Panc1 (cell line): ENCODE results near the gene ST3GAL2. TPM values are rescaled to one million over a fixed set of nuclear protein-coding genes. Genes with fewer than 3 reads are reported as not detected.
"Not testable (repeated sequence)": the region's sequence is repeated elsewhere in the genome, so short reads cannot be mapped to it uniquely, and the experiment has no call there.

Source experiments
- ATAC-seq: fragments of 200-7000 bp; cut with Tn5 transposase; 2 replicates; pipeline ENCODE4 v1.9.1; 2020; ENCODE audit warnings: mild to moderate bottlenecking, moderate library complexity
- BruUV-seq: library from RNA; stranded (reverse); fragments of 400-500 nt; replicated peaks from 2 replicates; lab custom pipeline; 2021; lab: Mats Ljungman, UMichigan
- CTCF ChIA-PET: fragments of 300-600 bp; sonication (Branson Sonifier 250); formaldehyde crosslinking; loops from one replicate; lab custom pipeline; 2022; ENCODE audit warnings: antibody characterized with exemption; lab: Charles Lee
- POLR2A ChIA-PET: fragments of 300-600 bp; sonication (Branson Sonifier 250); formaldehyde crosslinking; loops from one replicate; lab custom pipeline; 2022; ENCODE audit warnings: antibody characterized with exemption; lab: Charles Lee
- DNase-seq: peaks from one replicate; pipeline ENCODE4 v3.0.0-alpha.2; 2010; ENCODE audit warnings: low read depth, low spot score
- H3K27ac ChIP-seq: 2 replicates; pipeline ENCODE4 v1.5.1; 2011; ENCODE audit warnings: mild to moderate bottlenecking, low read length, inconsistent platforms
- H3K27me3 ChIP-seq: fragments of 200-500 bp; sonication (Bioruptor generic); 2 replicates; pipeline ENCODE4 v1.6.0; 2014; ENCODE audit warnings: low read length, inconsistent platforms; ENCODE audit not compliant: control insufficient read depth, insufficient read depth
- H3K36me3 ChIP-seq: fragments of 200-500 bp; sonication (Bioruptor generic); 2 replicates; pipeline ENCODE4 v1.5.1; 2014; ENCODE audit warnings: inconsistent platforms, mild to moderate bottlenecking, low read length, moderate library complexity; ENCODE audit not compliant: control insufficient read depth, insufficient read depth
- H3K4me1 ChIP-seq: 2 replicates; pipeline ENCODE4 v1.5.1; 2011; ENCODE audit warnings: inconsistent platforms, mild to moderate bottlenecking, low read length, moderate library complexity; ENCODE audit not compliant: control insufficient read depth, insufficient read depth
- H3K4me3 ChIP-seq, 2 experiments: 2 replicates each; pipeline ENCODE4 v1.5.1; 2011 to 2012; ENCODE audit warnings: low read depth in 2 of 2, low read length in 2 of 2, mild to moderate bottlenecking in 2 of 2, inconsistent platforms in 1 of 2, moderate library complexity in 1 of 2
- H3K9me3 ChIP-seq: fragments of 200-500 bp; sonication (Bioruptor generic); 2 replicates; pipeline ENCODE4 v1.5.1; 2014; ENCODE audit warnings: low read depth, mild to moderate bottlenecking, inconsistent platforms, low read length, moderate library complexity; ENCODE audit not compliant: control insufficient read depth, insufficient read depth
- CTCF ChIP-seq: fragments of 450-650 bp; IDR thresholded peaks from 2 replicates; pipeline ENCODE4 v1.5.1; 2017; ENCODE audit warnings: mild to moderate bottlenecking
- POLR2AphosphoS5 ChIP-seq: IDR thresholded peaks from 2 replicates; pipeline ENCODE4 v1.6.1; 2012; ENCODE audit warnings: mild to moderate bottlenecking, low read depth, low read length, moderate library complexity
- REST ChIP-seq, 2 experiments: IDR thresholded peaks; 2 replicates each; pipeline ENCODE4 v1.6.1; 2011 to 2012; ENCODE audit warnings: low read depth in 2 of 2, control low read depth in 1 of 2, low read length in 1 of 2, mild to moderate bottlenecking in 1 of 2, moderate library complexity in 1 of 2; ENCODE audit not compliant: insufficient read depth in 1 of 2
- SIN3A ChIP-seq: IDR thresholded peaks from 2 replicates; pipeline ENCODE4 v1.6.1; 2012; ENCODE audit warnings: low read depth, mild to moderate bottlenecking, low read length, moderate library complexity, borderline replicate concordance; ENCODE audit not compliant: insufficient read depth
- TCF7L2 ChIP-seq: IDR thresholded peaks from 2 replicates; pipeline ENCODE4 v1.6.1; 2011; ENCODE audit warnings: mild to moderate bottlenecking, low read depth, low read length, inconsistent platforms
- in situ Hi-C: cut with HindIII; loops from 2 replicates; pipeline ENCODE4 v1.10.0; 2016; ENCODE audit warnings: low sequenced_read_pairs, low pct_unique_long_range_greater_than_20kb
- intact Hi-C: fragments of 100-400 bp; cut with micrococcal nuclease; formaldehyde crosslinking; loops from one replicate; pipeline ENCODE4 v1.10.0; 2022; ENCODE audit not compliant: unreplicated experiment
- total RNA-seq: library from RNA; stranded (reverse); gene quantifications from one replicate; pipeline ENCODE4 v1.2.1, GENCODE V29; 2021; ENCODE audit not compliant: unreplicated experiment

The ST3GAL2 gene
- total RNA-seq, 1 experiment from 2014 or later = 84.2 TPM

- ATAC-seq (peak; percentile 50; the same call in 1 of the 2 replicates), DNase-seq (peak; percentile 46)
- Histone ChIP-seq H3K27me3 (no peaks in the 10 kb centered on the region), H3K4me3 (peak overlapping the region; percentile 78 to 84), H3K36me3 (peaks cover 4% of the 10 kb centered on the region; the same call in 1 of the 2 replicates), H3K9me3 (no peaks in the 10 kb centered on the region), H3K27ac (peak overlapping the region; percentile 96), H3K4me1 (peaks cover 5% of the 10 kb centered on the region)
- POLR2A ChIA-PET = interaction anchor here (0.6 to 0.7 kb wide), 4 partner anchors 12 to 560 kb away, joined by 4 to 11 read pairs (median 7); partner anchors contain the start of gene AARS1
- no TSS peak for BruUV-seq
- TF ChIP-seq REST (IDR thresholded peaks at IDR 0.05; ENCODE audit: insufficient read depth in 1 of 2, low read depth in 2 of 2, low read length in 1 of 2) = no peak
- TF ChIP-seq POLR2AphosphoS5 = no peak
- TF ChIP-seq SIN3A = no peak
- TF ChIP-seq TCF7L2 = no peak
- TF ChIP-seq CTCF = no peak
- intact Hi-C loops = loop anchor here (10.0 kb wide), 1 partner anchor 59 kb away; no protein-coding TSS in a partner anchor
- CTCF ChIA-PET = no interaction called here
- in situ Hi-C loops = no loop called here
These were observed 15.0 kb upstream of the ST3GAL2 start for GRCh38 chr16:70453892-70454221.

GRCh38 chr16:70453117-70453891 lies 14.4 kb upstream of the ST3GAL2 start:
- ATAC-seq (no peak), DNase-seq (no peak)
- Histone ChIP-seq H3K9me3 (no peaks in the 10 kb centered on the region), H3K27me3 (no peaks in the 10 kb centered on the region), H3K4me1 (peaks cover 5% of the 10 kb centered on the region), H3K36me3 (peaks cover 4% of the 10 kb centered on the region; the same call in 1 of the 2 replicates), H3K4me3 (peak overlapping the region; percentile 78 to 84), H3K27ac (peak overlapping the region; percentile 96)
- in situ Hi-C loops = no loop called here
- ChIA-PET POLR2A (interaction anchor here (0.6 to 0.7 kb wide), 5 partner anchors 11 to 1764 kb away, joined by 5 to 11 read pairs (median 7); no protein-coding TSS in a partner anchor), CTCF (no interaction called here)
- BruUV-seq = no TSS peak
- intact Hi-C loops = loop anchor here (10.0 kb wide), 1 partner anchor 59 kb away; no protein-coding TSS in a partner anchor
- TF ChIP-seq POLR2AphosphoS5 (no peak), CTCF (no peak), TCF7L2 (no peak), REST (IDR thresholded peaks at IDR 0.05; ENCODE audit: insufficient read depth in 1 of 2, low read depth in 2 of 2, low read length in 1 of 2) (no peak), SIN3A (no peak)

GRCh38 chr16:70451004-70451340 lies 12.1 kb upstream of the ST3GAL2 start:
- H3K4me3 ChIP-seq, ATAC-seq, POLR2A ChIA-PET, CTCF ChIA-PET, in situ Hi-C loops, H3K9me3 ChIP-seq, H3K36me3 ChIP-seq, H3K27ac ChIP-seq, H3K4me1 ChIP-seq, DNase-seq, BruUV-seq, H3K27me3 ChIP-seq: not testable (repeated sequence)
- intact Hi-C loops = loop anchor here (10.0 kb wide), 1 partner anchor 56 kb away; no protein-coding TSS in a partner anchor
